Uterus (tissue), 2 donors: Measurements from ENCODE around the gene MTG2.

Experiments used
- CTCF ChIP-seq, 4 experiments: fragments of 200-600 bp in 2 of 4; fragments of 450-650 bp in 2 of 4; sonication (generic) in 2 of 4; IDR thresholded peaks; one replicate each; pipeline ENCODE4 v1.5.1; 2016 to 2019; ENCODE audit warnings: antibody characterized with exemption in 4 of 4, mild to moderate bottlenecking in 2 of 4, moderate library complexity in 1 of 4
- POLR2A ChIP-seq, 2 donors: fragments of 450-650 bp; IDR thresholded peaks; one replicate each; pipeline ENCODE4 v1.6.1; 2016; ENCODE audit warnings: antibody characterized with exemption in 2 of 2, mild to moderate bottlenecking in 1 of 2, moderate library complexity in 1 of 2

- TF ChIP-seq CTCF (IDR thresholded peaks at IDR 0.05) = no peak
- TF ChIP-seq POLR2A (IDR thresholded peaks at IDR 0.05) = no peak
Observed at GRCh38 chr20:62235777-62236157, 52.9 kb downstream of the MTG2 start.
